ENCODE results near the gene GOLGB1.

GRCh38 chr3:121739902-121740301, 9.6 kb downstream of the GOLGB1 start:
- TF ChIP-seq CTCF (IDR thresholded peaks at IDR 0.05 in 8 of 11, conservative IDR thresholded peaks at IDR 0.05 in 3 of 11) (no peak), POLR2A (IDR thresholded peaks at IDR 0.05) (no peak), POLR2AphosphoS5 (IDR thresholded peaks at IDR 0.05) (no peak)
